Cardiac muscle cell (in vitro differentiated cells and primary cell): ENCODE results near the gene FAM78A. TPM values are rescaled to one million over a fixed set of nuclear protein-coding genes. Genes with fewer than 3 reads are reported as not detected.

Experiments
- DNase-seq, 2 donors: peaks; one replicate each; pipeline versions ENCODE4 v3.0.0 to v3.0.0-alpha.2; 2010 to 2017; ENCODE audit warnings: low read depth in 1 of 2, low spot score in 1 of 2
- H3K27ac ChIP-seq: fragments of 200-600 bp; sonication (generic); 2 replicates; pipeline ENCODE4 v1.5.1; 2016
- H3K27me3 ChIP-seq: fragments of 200-600 bp; sonication (generic); 2 replicates; pipeline ENCODE4 v1.6.0; 2016; ENCODE audit warnings: control low read depth
- H3K36me3 ChIP-seq: fragments of 200-600 bp; sonication (generic); 2 replicates; pipeline ENCODE4 v1.5.1; 2016; ENCODE audit warnings: control low read depth
- H3K4me1 ChIP-seq: fragments of 200-600 bp; sonication (generic); 2 replicates; pipeline ENCODE4 v1.8.1; 2017; ENCODE audit warnings: low read depth, mild to moderate bottlenecking, mixed run types
- H3K4me3 ChIP-seq: fragments of 200-600 bp; sonication (generic); 2 replicates; pipeline ENCODE4 v1.5.1; 2016; ENCODE audit warnings: mild to moderate bottlenecking
- H3K9me3 ChIP-seq: fragments of 200-600 bp; sonication (generic); 2 replicates; pipeline ENCODE4 v1.5.1; 2017; ENCODE audit warnings: low read depth, mild to moderate bottlenecking, control low read depth
- CTCF ChIP-seq: IDR thresholded peaks from 2 replicates; pipeline ENCODE4 v1.5.1; 2012; ENCODE audit warnings: low read depth, mild to moderate bottlenecking, low read length
- polyA plus RNA-seq: library from polyadenylated mRNA; unstranded; fragments of >200 nt; fragmentation: Nextera tagmentation; extraction: Ambion mirVana; gene quantifications from 2 replicates; pipeline ENCODE4 v1.2.1, GENCODE V29; 2016
- total RNA-seq: library from RNA; depleted of rRNA; stranded (reverse); fragments of >200 nt; gene quantifications from 2 replicates; pipeline ENCODE4 v1.2.3, GENCODE V29; 2016

The FAM78A gene
- total and polyA plus RNA-seq, 2 experiments from 2014 or later, result 21.5 to 42.6 TPM

- no peak for DNase-seq
- Histone ChIP-seq H3K27ac (peak overlapping the region; percentile 96), H3K4me3 (no peak overlapping the region), H3K4me1 (peaks cover 49% of the 10 kb centered on the region), H3K9me3 (no peaks in the 10 kb centered on the region), H3K36me3 (no peaks in the 10 kb centered on the region), H3K27me3 (no peaks in the 10 kb centered on the region)
- TF ChIP-seq CTCF, result no peak
Measured at GRCh38 chr9:131299346-131299960, 23.1 kb upstream of the FAM78A start.

GRCh38 chr9:131298816-131299215 lies 22.5 kb upstream of the FAM78A start:
- peak overlapping the region; percentile 96 for H3K27ac ChIP-seq
- TF ChIP-seq CTCF, result no peak
- no peaks in the 10 kb centered on the region for H3K36me3 ChIP-seq
- H3K27me3 ChIP-seq, result no peaks in the 10 kb centered on the region
- DNase-seq, result no peak
- H3K4me3 ChIP-seq, result no peak overlapping the region
- peaks cover 49% of the 10 kb centered on the region for H3K4me1 ChIP-seq
- no peaks in the 10 kb centered on the region for H3K9me3 ChIP-seq

GRCh38 chr9:131298341-131298740 lies 22.0 kb upstream of the FAM78A start:
- Histone ChIP-seq H3K27ac (peak overlapping the region; percentile 96), H3K27me3 (no peaks in the 10 kb centered on the region), H3K4me3 (no peak overlapping the region), H3K9me3 (no peaks in the 10 kb centered on the region), H3K36me3 (no peaks in the 10 kb centered on the region), H3K4me1 (peaks cover 45% of the 10 kb centered on the region)
- TF ChIP-seq CTCF, result no peak
- no peak for DNase-seq

GRCh38 chr9:131297903-131298302 lies 21.6 kb upstream of the FAM78A start:
- Histone ChIP-seq H3K27me3 (no peaks in the 10 kb centered on the region), H3K9me3 (no peaks in the 10 kb centered on the region), H3K4me3 (no peak overlapping the region), H3K27ac (peak overlapping the region; percentile 96), H3K36me3 (no peaks in the 10 kb centered on the region), H3K4me1 (peaks cover 45% of the 10 kb centered on the region)
- DNase-seq, result peak; percentile 38 to 55
- no peak for TF ChIP-seq CTCF

GRCh38 chr9:131296906-131297500 lies 20.7 kb upstream of the FAM78A start:
- DNase-seq, result no peak
- no peaks in the 10 kb centered on the region for H3K36me3 ChIP-seq
- H3K4me3 ChIP-seq, result no peak overlapping the region
- no peaks in the 10 kb centered on the region for H3K9me3 ChIP-seq
- no peaks in the 10 kb centered on the region for H3K27me3 ChIP-seq
- TF ChIP-seq CTCF, result no peak
- peak overlapping the region; percentile 96 for H3K27ac ChIP-seq
- H3K4me1 ChIP-seq, result peaks cover 41% of the 10 kb centered on the region
